HL-60 (cell line): Measurements from ENCODE around the gene SLC30A3.

Source experiments
- DNase-seq, 2 experiments: peaks; one replicate each; pipeline ENCODE4 v3.0.0-alpha.2; 2010 to 2020; ENCODE audit warnings: low read depth in 1 of 2, low spot score in 1 of 2
- H3K27ac ChIP-seq: fragments of 250-450 bp; sonication (Bioruptor Pico); replicated peaks from 2 replicates; pipeline ENCODE4 v1.5.1; 2020; ENCODE audit warnings: mild to moderate bottlenecking, moderate library complexity
- H3K27me3 ChIP-seq: fragments of 250-450 bp; sonication (Bioruptor Pico); 2 replicates; pipeline ENCODE4 v1.5.1; 2021; ENCODE audit warnings: mild to moderate bottlenecking, moderate library complexity; ENCODE audit not compliant: insufficient read depth, poor library complexity, severe bottlenecking
- H3K4me3 ChIP-seq: replicated peaks from 2 replicates; pipeline ENCODE4 v1.5.1; 2011; ENCODE audit warnings: mild to moderate bottlenecking, control low read depth, low read length; ENCODE audit not compliant: insufficient read depth
- GABPA ChIP-seq: IDR thresholded peaks from 2 replicates; pipeline ENCODE4 v1.6.1; 2012; ENCODE audit warnings: low read depth
- POLR2AphosphoS5 ChIP-seq: IDR thresholded peaks from 2 replicates; pipeline ENCODE4 v1.6.1; 2012; ENCODE audit warnings: low read depth
- SPI1 ChIP-seq: IDR thresholded peaks from 2 replicates; pipeline ENCODE4 v1.6.1; 2012; ENCODE audit warnings: low read depth, mild to moderate bottlenecking, borderline replicate concordance
- TF ChIP-seq, protein P1 (sequence below): IDR thresholded peaks from one replicate; pipeline ENCODE4 v1.5.1; 2011; ENCODE audit warnings: low read length, control low read depth, inconsistent platforms; ENCODE audit not compliant: insufficient read depth
- TF ChIP-seq, protein P2 (sequence below): IDR thresholded peaks from 2 replicates; pipeline ENCODE4 v1.6.1; 2012; ENCODE audit warnings: low read depth; ENCODE audit not compliant: insufficient replicate concordance

Gene SLC30A3

DNA sequence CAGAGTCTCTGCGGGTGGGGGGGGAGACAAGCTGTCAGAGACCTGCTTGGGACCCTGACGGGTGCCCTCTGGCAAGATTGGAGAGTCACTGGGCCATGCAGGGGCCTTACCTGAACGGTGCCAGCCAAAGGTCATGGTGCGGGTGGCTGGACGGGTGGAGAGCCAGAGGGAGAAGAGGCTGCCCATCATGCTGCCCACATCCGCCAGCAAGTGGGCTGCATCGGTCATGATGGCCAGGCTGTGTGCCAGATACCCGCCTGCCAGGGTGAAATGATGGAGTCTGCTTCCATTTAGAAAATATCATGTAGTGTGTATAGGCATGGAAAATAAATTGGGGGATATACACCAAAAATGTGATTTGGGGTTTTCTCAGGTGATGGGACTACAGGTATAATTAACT, 4.8 kb downstream of the SLC30A3 start:
- no peak for TF ChIP-seq GABPA
- no peak for TF ChIP-seq SPI1
- TF ChIP-seq POLR2AphosphoS5: no peak
- TF ChIP-seq, protein P1, sequence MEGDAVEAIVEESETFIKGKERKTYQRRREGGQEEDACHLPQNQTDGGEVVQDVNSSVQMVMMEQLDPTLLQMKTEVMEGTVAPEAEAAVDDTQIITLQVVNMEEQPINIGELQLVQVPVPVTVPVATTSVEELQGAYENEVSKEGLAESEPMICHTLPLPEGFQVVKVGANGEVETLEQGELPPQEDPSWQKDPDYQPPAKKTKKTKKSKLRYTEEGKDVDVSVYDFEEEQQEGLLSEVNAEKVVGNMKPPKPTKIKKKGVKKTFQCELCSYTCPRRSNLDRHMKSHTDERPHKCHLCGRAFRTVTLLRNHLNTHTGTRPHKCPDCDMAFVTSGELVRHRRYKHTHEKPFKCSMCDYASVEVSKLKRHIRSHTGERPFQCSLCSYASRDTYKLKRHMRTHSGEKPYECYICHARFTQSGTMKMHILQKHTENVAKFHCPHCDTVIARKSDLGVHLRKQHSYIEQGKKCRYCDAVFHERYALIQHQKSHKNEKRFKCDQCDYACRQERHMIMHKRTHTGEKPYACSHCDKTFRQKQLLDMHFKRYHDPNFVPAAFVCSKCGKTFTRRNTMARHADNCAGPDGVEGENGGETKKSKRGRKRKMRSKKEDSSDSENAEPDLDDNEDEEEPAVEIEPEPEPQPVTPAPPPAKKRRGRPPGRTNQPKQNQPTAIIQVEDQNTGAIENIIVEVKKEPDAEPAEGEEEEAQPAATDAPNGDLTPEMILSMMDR: no peak
- TF ChIP-seq, protein P2, sequence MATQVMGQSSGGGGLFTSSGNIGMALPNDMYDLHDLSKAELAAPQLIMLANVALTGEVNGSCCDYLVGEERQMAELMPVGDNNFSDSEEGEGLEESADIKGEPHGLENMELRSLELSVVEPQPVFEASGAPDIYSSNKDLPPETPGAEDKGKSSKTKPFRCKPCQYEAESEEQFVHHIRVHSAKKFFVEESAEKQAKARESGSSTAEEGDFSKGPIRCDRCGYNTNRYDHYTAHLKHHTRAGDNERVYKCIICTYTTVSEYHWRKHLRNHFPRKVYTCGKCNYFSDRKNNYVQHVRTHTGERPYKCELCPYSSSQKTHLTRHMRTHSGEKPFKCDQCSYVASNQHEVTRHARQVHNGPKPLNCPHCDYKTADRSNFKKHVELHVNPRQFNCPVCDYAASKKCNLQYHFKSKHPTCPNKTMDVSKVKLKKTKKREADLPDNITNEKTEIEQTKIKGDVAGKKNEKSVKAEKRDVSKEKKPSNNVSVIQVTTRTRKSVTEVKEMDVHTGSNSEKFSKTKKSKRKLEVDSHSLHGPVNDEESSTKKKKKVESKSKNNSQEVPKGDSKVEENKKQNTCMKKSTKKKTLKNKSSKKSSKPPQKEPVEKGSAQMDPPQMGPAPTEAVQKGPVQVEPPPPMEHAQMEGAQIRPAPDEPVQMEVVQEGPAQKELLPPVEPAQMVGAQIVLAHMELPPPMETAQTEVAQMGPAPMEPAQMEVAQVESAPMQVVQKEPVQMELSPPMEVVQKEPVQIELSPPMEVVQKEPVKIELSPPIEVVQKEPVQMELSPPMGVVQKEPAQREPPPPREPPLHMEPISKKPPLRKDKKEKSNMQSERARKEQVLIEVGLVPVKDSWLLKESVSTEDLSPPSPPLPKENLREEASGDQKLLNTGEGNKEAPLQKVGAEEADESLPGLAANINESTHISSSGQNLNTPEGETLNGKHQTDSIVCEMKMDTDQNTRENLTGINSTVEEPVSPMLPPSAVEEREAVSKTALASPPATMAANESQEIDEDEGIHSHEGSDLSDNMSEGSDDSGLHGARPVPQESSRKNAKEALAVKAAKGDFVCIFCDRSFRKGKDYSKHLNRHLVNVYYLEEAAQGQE: no peak
- Histone ChIP-seq H3K27ac (no peak overlapping the region), H3K4me3 (no peak overlapping the region), H3K27me3 (peaks cover 38% of the 10 kb centered on the region)
- DNase-seq: no peak

DNA sequence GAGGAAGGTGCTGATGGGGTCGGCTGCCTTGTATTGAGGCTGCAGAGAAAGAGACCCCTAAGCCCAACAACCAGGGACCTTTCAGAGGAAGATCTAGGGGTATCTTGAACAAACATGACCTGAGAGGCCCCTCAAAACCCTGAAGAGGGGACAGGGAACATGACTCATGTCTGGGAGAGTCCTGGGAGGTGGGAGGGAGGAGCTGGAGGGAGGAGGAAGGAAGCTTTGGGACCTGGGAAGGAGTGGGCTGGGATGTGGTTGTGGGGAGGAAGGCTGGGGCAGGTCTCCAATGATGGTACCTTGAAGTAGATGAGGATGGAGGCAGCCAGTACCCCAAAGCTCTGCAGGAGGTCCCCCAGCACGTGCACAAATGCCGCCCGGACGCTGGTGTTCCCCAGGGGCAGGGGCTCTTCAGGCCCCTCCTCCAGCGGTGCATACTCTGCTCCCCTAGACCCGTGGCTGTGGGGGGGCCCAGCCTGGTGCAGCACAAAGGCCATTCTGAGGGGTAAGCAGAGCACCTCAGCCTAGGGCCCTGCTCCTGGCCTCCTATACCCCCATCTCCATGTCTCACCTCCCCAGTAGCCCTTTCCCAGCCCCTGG, 5.9 kb downstream of the SLC30A3 start:
- Histone ChIP-seq H3K4me3 (no peak overlapping the region), H3K27ac (no peak overlapping the region), H3K27me3 (peaks cover 31% of the 10 kb centered on the region)
- DNase-seq: no peak
- TF ChIP-seq GABPA (no peak), POLR2AphosphoS5 (no peak), SPI1 (no peak)
- TF ChIP-seq, protein P1: no peak
- TF ChIP-seq, protein P2: no peak

DNA sequence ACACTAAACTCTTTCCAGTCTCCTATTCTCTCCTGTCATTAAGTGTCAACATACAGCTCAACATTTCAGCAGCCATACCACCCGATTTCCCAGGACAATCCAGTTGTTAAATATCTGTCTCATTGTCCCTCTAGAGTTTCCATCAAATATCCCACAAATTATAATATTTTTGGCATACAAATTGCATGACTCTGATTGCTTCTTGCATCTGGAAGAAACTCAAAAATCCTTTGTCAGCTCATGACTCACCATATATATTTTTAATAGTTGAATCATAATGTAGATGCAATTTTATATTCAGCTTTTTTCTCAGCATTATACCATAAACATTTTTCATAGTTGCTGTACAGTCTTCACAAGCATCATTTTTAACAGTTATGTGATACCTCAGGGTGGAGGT, 7.2 kb downstream of the SLC30A3 start:
- no peak overlapping the region for H3K4me3 ChIP-seq
- DNase-seq: no peak
- H3K27ac ChIP-seq: no peak overlapping the region
- H3K27me3 ChIP-seq: peaks cover 21% of the 10 kb centered on the region
- no peak for TF ChIP-seq GABPA
- TF ChIP-seq, protein P2: no peak
- no peak for TF ChIP-seq POLR2AphosphoS5
- TF ChIP-seq, protein P1: no peak
- TF ChIP-seq SPI1: no peak
